GM23338 (cell line): ENCODE data around the gene TEX14. TPM values are rescaled to one million over a fixed set of nuclear protein-coding genes. Genes with fewer than 3 reads are reported as not detected.

Source experiments
- ATAC-seq: fragments of 200-7000 bp; cut with Tn5 transposase; 3 replicates; pipeline ENCODE4 v1.9.1; 2020
- DNase-seq: peaks from one replicate; pipeline ENCODE4 v3.0.0-alpha.2; 2015; ENCODE audit warnings: low spot score
- H2AFZ ChIP-seq: fragments of 200-600 bp; sonication (generic); 2 replicates; pipeline ENCODE4 v1.8.0; 2016; ENCODE audit warnings: antibody characterized with exemption, mild to moderate bottlenecking, moderate library complexity
- H3F3A ChIP-seq: fragments of 200-600 bp; sonication (generic); replicated peaks from 2 replicates; pipeline ENCODE4 v1.8.0; 2017; ENCODE audit warnings: antibody characterized with exemption, mixed run types, low read depth
- H3K27ac ChIP-seq: fragments of 200-600 bp; sonication (generic); 2 replicates; pipeline ENCODE4 v1.6.1; 2016; ENCODE audit warnings: low read depth
- H3K27me3 ChIP-seq: fragments of 200-600 bp; sonication (generic); 2 replicates; pipeline ENCODE4 v1.8.0; 2016; ENCODE audit warnings: mild to moderate bottlenecking, mixed run types, moderate library complexity; ENCODE audit not compliant: insufficient read depth
- H3K36me3 ChIP-seq: fragments of 200-600 bp; sonication (generic); 2 replicates; pipeline ENCODE4 v1.8.0; 2016; ENCODE audit warnings: mild to moderate bottlenecking; ENCODE audit not compliant: insufficient read depth
- H3K4me1 ChIP-seq: fragments of 200-600 bp; sonication (generic); 2 replicates; pipeline ENCODE4 v1.8.0; 2016; ENCODE audit warnings: mild to moderate bottlenecking, moderate library complexity; ENCODE audit not compliant: insufficient read depth
- H3K4me2 ChIP-seq: fragments of 200-600 bp; sonication (generic); 2 replicates; pipeline ENCODE4 v1.7.1; 2017; ENCODE audit warnings: mixed run types
- H3K4me3 ChIP-seq: fragments of 200-600 bp; sonication (generic); 2 replicates; pipeline ENCODE4 v1.6.1; 2016; ENCODE audit warnings: mixed run types
- H3K79me2 ChIP-seq: fragments of 200-600 bp; sonication (generic); replicated peaks from 2 replicates; pipeline ENCODE4 v1.8.0; 2017; ENCODE audit warnings: mild to moderate bottlenecking; ENCODE audit not compliant: insufficient read depth
- H3K9me2 ChIP-seq: fragments of 200-600 bp; sonication (generic); 2 replicates; pipeline ENCODE4 v1.8.0; 2017; ENCODE audit not compliant: insufficient read depth
- H4K20me1 ChIP-seq: fragments of 200-600 bp; sonication (generic); replicated peaks from 2 replicates; pipeline ENCODE4 v1.8.0; 2017; ENCODE audit warnings: mild to moderate bottlenecking; ENCODE audit not compliant: insufficient read depth
- H3K27ac Mint-ChIP-seq: 2 replicates; pipeline ENCODE4 v1.8.0; 2020; ENCODE audit warnings: inconsistent platforms, mild to moderate bottlenecking, moderate library complexity, mixed read lengths
- H3K27me3 Mint-ChIP-seq: 3 replicates; pipeline ENCODE4 v1.8.0; 2022; ENCODE audit warnings: low read depth, mild to moderate bottlenecking, moderate library complexity, mixed read lengths, inconsistent platforms; ENCODE audit not compliant: insufficient read depth, poor library complexity
- H3K36me3 Mint-ChIP-seq: 3 replicates; pipeline ENCODE4 v1.8.0; 2021; ENCODE audit warnings: low read depth, mild to moderate bottlenecking, inconsistent platforms, moderate library complexity, mixed read lengths
- H3K4me1 Mint-ChIP-seq: 3 replicates; pipeline ENCODE4 v1.8.0; 2020; ENCODE audit warnings: mild to moderate bottlenecking, inconsistent platforms, mixed read lengths
- H3K4me3 Mint-ChIP-seq: 3 replicates; pipeline ENCODE4 v1.8.0; 2021; ENCODE audit warnings: moderate library complexity, mild to moderate bottlenecking, inconsistent platforms, mixed read lengths
- H3K9me3 Mint-ChIP-seq: 3 replicates; pipeline ENCODE4 v1.8.0; 2020; ENCODE audit warnings: moderate library complexity, mild to moderate bottlenecking, inconsistent platforms, mixed read lengths
- CREB1 ChIP-seq: fragments of 250-450 bp; sonication (Bioruptor Pico); IDR thresholded peaks from 2 replicates; pipeline ENCODE4 v1.5.0; 2020; ENCODE audit warnings: low read depth, mild to moderate bottlenecking, moderate library complexity
- CTCF ChIP-seq, 2 experiments: fragments of 200-600 bp in 1 of 2; sonication (generic) in 1 of 2; conservative IDR thresholded peaks; 2 replicates each; pipeline versions ENCODE4 v1.5.1 to v1.6.1; 2016 to 2017; ENCODE audit warnings: antibody characterized with exemption in 2 of 2, low read depth in 2 of 2, mild to moderate bottlenecking in 2 of 2, moderate library complexity in 1 of 2
- ETS1 ChIP-seq: IDR thresholded peaks from 2 replicates; pipeline ENCODE4 v1.6.1; 2016; ENCODE audit warnings: antibody characterized with exemption
- EZH2 ChIP-seq: fragments of 200-600 bp; sonication (generic); IDR thresholded peaks from one replicate; pipeline ENCODE4 v1.8.0; 2017; ENCODE audit warnings: antibody characterized with exemption, mild to moderate bottlenecking, low read depth; ENCODE audit not compliant: unreplicated experiment
- JUNB ChIP-seq: IDR thresholded peaks from one replicate; pipeline ENCODE4 v1.6.1; 2016; ENCODE audit warnings: antibody characterized with exemption; ENCODE audit not compliant: unreplicated experiment
- ZNF114 ChIP-seq: fragments of 250-450 bp; sonication (Bioruptor Pico); IDR thresholded peaks from 2 replicates; pipeline ENCODE4 v1.5.0; 2020; ENCODE audit warnings: mild to moderate bottlenecking, moderate library complexity
- ZNF462 ChIP-seq: fragments of 250-450 bp; sonication (Bioruptor Pico); IDR thresholded peaks from 2 replicates; pipeline ENCODE4 v1.5.0; 2020; ENCODE audit warnings: mild to moderate bottlenecking, moderate library complexity
- polyA plus RNA-seq: library from polyadenylated mRNA; unstranded; fragments of >200 nt; fragmentation: Nextera tagmentation; extraction: Ambion mirVana; gene quantifications from 2 replicates; pipeline ENCODE4 v1.2.1, GENCODE V29; 2016
- total RNA-seq: library from RNA; depleted of rRNA; stranded (reverse); fragments of >200 nt; shearing (Covaris generic); gene quantifications from 2 replicates; pipeline ENCODE4 v1.2.3, GENCODE V29; 2014

The TEX14 gene
- total and polyA plus RNA-seq, 2 experiments from 2014 or later, result 0.80 to 2.6 TPM

- TF ChIP-seq ZNF462 (CRISPR knock-in tag) (no peak), EZH2 (no peak), ETS1 (no peak), JUNB (no peak)
Measured at GRCh38 chr17:58570758-58571157, 121.1 kb downstream of the TEX14 start (continued).

GRCh38 chr17:58569196-58569595, 122.6 kb downstream of the TEX14 start:
- H3K9me3 Mint-ChIP-seq, result no peaks in the 10 kb centered on the region
- peaks cover 22% of the 10 kb centered on the region; the same call in 1 of the 2 replicates for H3K4me1 ChIP-seq
- peaks cover 35% of the 10 kb centered on the region for H3K4me1 Mint-ChIP-seq
- H3F3A ChIP-seq, result no peaks in the 10 kb centered on the region
- H3K9me2 ChIP-seq, result no peaks in the 10 kb centered on the region
- no peak overlapping the region for H3K4me3 ChIP-seq
- no peak for ATAC-seq
- H3K27ac Mint-ChIP-seq, result no peak overlapping the region
- no peak for DNase-seq
- no peaks in the 10 kb centered on the region for H3K36me3 ChIP-seq
- no peaks in the 10 kb centered on the region for H4K20me1 ChIP-seq
- H2AFZ ChIP-seq, result no peak overlapping the region
- no peaks in the 10 kb centered on the region for H3K27me3 Mint-ChIP-seq
- H3K27me3 ChIP-seq, result no peaks in the 10 kb centered on the region
- no peaks in the 10 kb centered on the region for H3K36me3 Mint-ChIP-seq
- no peak overlapping the region for H3K27ac ChIP-seq
- H3K4me2 ChIP-seq, result no peak overlapping the region
- no peaks in the 10 kb centered on the region for H3K79me2 ChIP-seq
- no peak overlapping the region for H3K4me3 Mint-ChIP-seq
- no peak for TF ChIP-seq CREB1
- no peak for TF ChIP-seq ZNF462 (CRISPR knock-in tag)
- TF ChIP-seq ZNF114, result no peak
- no peak for TF ChIP-seq CTCF (conservative IDR thresholded peaks at IDR 0.05; ENCODE audit: low read depth in 2 of 2)
